GM19467 (cell line): ENCODE measurements around the gene CNBD2.
"Not testable (repeated sequence)": the region's sequence is repeated elsewhere in the genome, so short reads cannot be mapped to it uniquely, and the experiment has no call there.

ENCODE experiments used
- ATAC-seq: cut with Tn5 transposase; IDR thresholded peaks from one replicate; pipeline ENCODE4 v1.9.1; 2021; ENCODE audit warnings: mild to moderate bottlenecking, moderate library complexity; ENCODE audit not compliant: unreplicated experiment

Gene CNBD2

GRCh38 chr20:35967979-35968640 is at the start of gene CNBD2:
TSS of gene CNBD2 (plus strand) at chr20:35968590. CDS start at chr20:35968763, 173 bp downstream.
- ATAC-seq: no peak

GRCh38 chr20:35920523-35920922 is 47.9 kb upstream of the CNBD2 start:
- no peak for ATAC-seq

GRCh38 chr20:35929301-35929700 is 39.1 kb upstream of the CNBD2 start:
- ATAC-seq: no peak

- ATAC-seq: no peak
Observed at GRCh38 chr20:35934050-35934449, 34.3 kb upstream of the CNBD2 start.

- no peak for ATAC-seq
Observed at GRCh38 chr20:35939264-35939663, 29.1 kb upstream of the CNBD2 start.

- no peak for ATAC-seq
Observed at GRCh38 chr20:35941620-35942019, 26.8 kb upstream of the CNBD2 start.

- ATAC-seq: no peak
Observed at GRCh38 chr20:35942243-35942642, 26.1 kb upstream of the CNBD2 start.

- no peak for ATAC-seq
Observed at GRCh38 chr20:35947489-35947888, 20.9 kb upstream of the CNBD2 start.

GRCh38 chr20:35947907-35948306 is 20.5 kb upstream of the CNBD2 start:
- ATAC-seq: no peak

GRCh38 chr20:35950093-35950492 is 18.3 kb upstream of the CNBD2 start:
- no peak for ATAC-seq

GRCh38 chr20:35952080-35952479 is 16.3 kb upstream of the CNBD2 start:
- not testable (repeated sequence) for ATAC-seq

GRCh38 chr20:35952480-35953386 is 15.7 kb upstream of the CNBD2 start:
- ATAC-seq: no peak

- peak; percentile 21 for ATAC-seq
Observed at GRCh38 chr20:35953387-35954199, 14.8 kb upstream of the CNBD2 start.

GRCh38 chr20:35954200-35954906 is 14.0 kb upstream of the CNBD2 start, which contains the start of gene SCAND1:
TSS of gene SCAND1 (minus strand) at chr20:35954502. CDS start at chr20:35954284, 218 bp downstream.
- peak; percentile 86 for ATAC-seq

- no peak for ATAC-seq
Observed at GRCh38 chr20:35954907-35955251, 13.5 kb upstream of the CNBD2 start.

GRCh38 chr20:35956616-35957015 is 11.8 kb upstream of the CNBD2 start:
- ATAC-seq: no peak

- not testable (repeated sequence) for ATAC-seq
Observed at GRCh38 chr20:35959291-35959690, 9.1 kb upstream of the CNBD2 start.

GRCh38 chr20:35963878-35964277 is 4.5 kb upstream of the CNBD2 start:
- no peak for ATAC-seq

GRCh38 chr20:35968930-35969329 is 540 bp downstream of the CNBD2 start:
- ATAC-seq: no peak

- ATAC-seq: no peak
Observed at GRCh38 chr20:35971981-35972380, 3.6 kb downstream of the CNBD2 start.

- ATAC-seq: no peak
Observed at GRCh38 chr20:35972462-35972861, 4.1 kb downstream of the CNBD2 start.
